Measurements from ENCODE around the gene SNX11.

DNA sequence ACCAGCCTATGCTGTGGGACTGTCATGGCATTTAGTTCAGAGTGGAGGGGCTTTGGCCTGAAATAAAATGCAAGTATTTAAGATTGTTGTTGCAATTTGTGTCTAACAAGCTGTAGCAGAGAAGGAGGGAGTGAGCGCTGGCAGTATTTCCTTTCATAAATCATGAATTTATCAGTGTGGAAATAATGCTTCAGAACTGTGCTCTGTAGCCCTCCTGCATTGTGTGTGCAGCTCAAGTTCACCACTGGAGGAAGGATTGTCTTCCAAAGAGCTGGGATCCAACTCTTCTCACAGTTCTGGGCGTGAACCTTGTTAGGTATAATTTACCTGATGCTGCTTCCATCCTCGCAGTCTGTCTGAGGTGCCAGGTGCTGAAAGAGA lies 15.1 kb downstream of the SNX11 start:
- no peak for TF ChIP-seq POLR2AphosphoS5 (IDR thresholded peaks at IDR 0.05; ENCODE audit: low read depth, low read length)
- no peak for TF ChIP-seq TAF1 (IDR thresholded peaks at IDR 0.05; ENCODE audit: borderline replicate concordance, low read depth, low read length)
